PC-9 (cell line): ENCODE measurements around the gene PSMA6.

Source experiments
- EZH2 ChIP-seq: fragments of 200-600 bp; sonication (generic); IDR thresholded peaks from 2 replicates; pipeline ENCODE4 v1.8.0; 2017; ENCODE audit warnings: antibody characterized with exemption, low read depth
- TF ChIP-seq, protein P1 (sequence below): fragments of 200-600 bp; sonication (generic); conservative IDR thresholded peaks from 2 replicates; pipeline ENCODE4 v1.6.1; 2017; ENCODE audit warnings: mixed run types, antibody characterized with exemption, mild to moderate bottlenecking, moderate library complexity

DNA sequence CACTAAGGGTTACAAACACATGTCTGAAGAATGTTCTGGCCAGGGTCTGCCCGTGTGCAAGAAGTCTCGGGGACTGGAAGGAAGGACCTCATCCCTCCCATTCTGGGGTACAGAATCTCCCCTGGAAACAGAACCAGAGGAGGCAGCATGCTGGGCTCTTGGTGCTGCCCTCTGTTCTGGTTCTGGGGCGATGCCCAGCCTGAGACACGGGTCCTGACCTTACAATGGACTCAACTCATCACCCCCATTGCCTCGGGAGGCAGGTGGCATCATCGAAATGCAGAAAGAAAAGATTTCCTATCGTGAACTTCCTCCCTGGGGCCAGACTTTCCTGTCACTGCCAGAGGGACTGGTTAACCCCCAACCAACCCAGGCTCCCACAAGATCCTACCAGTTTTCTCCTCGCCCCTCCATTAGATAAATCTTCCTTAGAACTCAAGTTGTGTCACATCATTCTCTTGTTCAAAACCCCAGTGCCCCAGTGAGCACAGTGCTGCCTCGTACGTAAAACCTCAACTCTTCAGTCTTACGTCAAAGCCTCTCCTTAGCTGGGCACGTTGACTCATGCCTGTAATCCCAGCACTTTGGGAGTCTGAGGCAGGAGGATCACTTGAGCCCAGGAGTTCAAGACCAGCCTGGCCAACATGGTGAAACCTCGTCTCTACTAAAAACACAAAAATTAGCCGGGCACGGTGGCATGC is 52.1 kb downstream of the PSMA6 start:
- TF ChIP-seq, protein P1, sequence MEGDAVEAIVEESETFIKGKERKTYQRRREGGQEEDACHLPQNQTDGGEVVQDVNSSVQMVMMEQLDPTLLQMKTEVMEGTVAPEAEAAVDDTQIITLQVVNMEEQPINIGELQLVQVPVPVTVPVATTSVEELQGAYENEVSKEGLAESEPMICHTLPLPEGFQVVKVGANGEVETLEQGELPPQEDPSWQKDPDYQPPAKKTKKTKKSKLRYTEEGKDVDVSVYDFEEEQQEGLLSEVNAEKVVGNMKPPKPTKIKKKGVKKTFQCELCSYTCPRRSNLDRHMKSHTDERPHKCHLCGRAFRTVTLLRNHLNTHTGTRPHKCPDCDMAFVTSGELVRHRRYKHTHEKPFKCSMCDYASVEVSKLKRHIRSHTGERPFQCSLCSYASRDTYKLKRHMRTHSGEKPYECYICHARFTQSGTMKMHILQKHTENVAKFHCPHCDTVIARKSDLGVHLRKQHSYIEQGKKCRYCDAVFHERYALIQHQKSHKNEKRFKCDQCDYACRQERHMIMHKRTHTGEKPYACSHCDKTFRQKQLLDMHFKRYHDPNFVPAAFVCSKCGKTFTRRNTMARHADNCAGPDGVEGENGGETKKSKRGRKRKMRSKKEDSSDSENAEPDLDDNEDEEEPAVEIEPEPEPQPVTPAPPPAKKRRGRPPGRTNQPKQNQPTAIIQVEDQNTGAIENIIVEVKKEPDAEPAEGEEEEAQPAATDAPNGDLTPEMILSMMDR = no peak
- no peak for TF ChIP-seq EZH2
